ENCODE measurements around the gene MRM2. TPM values are rescaled to one million over a fixed set of nuclear protein-coding genes. Genes with fewer than 3 reads are reported as not detected.

Gene MRM2
- total RNA-seq, 1 experiment from 2014 or later = 32.1 TPM

GRCh38 chr7:2203766-2204300 lies 38.2 kb downstream of the MRM2 start:
- no peak overlapping the region for H3K4me3 Mint-ChIP-seq (ENCODE audit: unreplicated experiment)
- no peak for DNase-seq (ENCODE audit: unreplicated experiment)
- H3K36me3 Mint-ChIP-seq (ENCODE audit: insufficient read depth, unreplicated experiment) = peaks cover 15% of the 10 kb centered on the region
- no peaks in the 10 kb centered on the region for H3K27me3 Mint-ChIP-seq (ENCODE audit: insufficient read depth, unreplicated experiment)
- CTCF ChIA-PET = interaction anchor here (0.8 kb wide), 1 partner anchor 144 kb away, joined by 3 read pairs; no protein-coding TSS in a partner anchor
- POLR2A ChIA-PET = interaction anchor here (0.7 kb wide), 1 partner anchor 11 kb away, joined by 3 read pairs; no protein-coding TSS in a partner anchor
- intact Hi-C loops (cut with micrococcal nuclease) = loop anchor here (10.0 kb wide), 1 partner anchor 539 kb away; no protein-coding TSS in a partner anchor
- H3K27ac Mint-ChIP-seq (ENCODE audit: low read depth, unreplicated experiment) = no peak overlapping the region
- H3K9me3 Mint-ChIP-seq (ENCODE audit: unreplicated experiment) = no peaks in the 10 kb centered on the region
- BruUV-seq (replicated peaks) = no TSS peak
- TF ChIP-seq CTCF (IDR thresholded peaks at IDR 0.05; ENCODE audit: unreplicated experiment) = no peak
- H3K4me1 Mint-ChIP-seq (ENCODE audit: insufficient read depth, unreplicated experiment) = no peaks in the 10 kb centered on the region

GRCh38 chr7:2202901-2203765 lies 38.9 kb downstream of the MRM2 start:
- H3K27ac Mint-ChIP-seq (ENCODE audit: low read depth, unreplicated experiment) = no peak overlapping the region
- intact Hi-C loops (cut with micrococcal nuclease) = loop anchor here (10.0 kb wide), 1 partner anchor 538 kb away; no protein-coding TSS in a partner anchor
- peaks cover 15% of the 10 kb centered on the region for H3K36me3 Mint-ChIP-seq (ENCODE audit: insufficient read depth, unreplicated experiment)
- H3K27me3 Mint-ChIP-seq (ENCODE audit: insufficient read depth, unreplicated experiment) = no peaks in the 10 kb centered on the region
- no TSS peak for BruUV-seq (replicated peaks)
- ChIA-PET CTCF (interaction anchor here (0.8 kb wide), 1 partner anchor 145 kb away, joined by 3 read pairs; no protein-coding TSS in a partner anchor), POLR2A (interaction anchor here (0.7 kb wide), 1 partner anchor 12 kb away, joined by 3 read pairs; no protein-coding TSS in a partner anchor)
- no peaks in the 10 kb centered on the region for H3K4me1 Mint-ChIP-seq (ENCODE audit: insufficient read depth, unreplicated experiment)
- DNase-seq (ENCODE audit: unreplicated experiment) = no peak
- H3K4me3 Mint-ChIP-seq (ENCODE audit: unreplicated experiment) = no peak overlapping the region
- TF ChIP-seq CTCF (IDR thresholded peaks at IDR 0.05; ENCODE audit: unreplicated experiment) = no peak
- no peaks in the 10 kb centered on the region for H3K9me3 Mint-ChIP-seq (ENCODE audit: unreplicated experiment)

- CTCF ChIA-PET = no interaction called here
- intact Hi-C loops (cut with micrococcal nuclease) = loop anchor here (10.0 kb wide), 1 partner anchor 538 kb away; no protein-coding TSS in a partner anchor
- Mint-ChIP-seq H3K27me3 (ENCODE audit: insufficient read depth, unreplicated experiment) (no peaks in the 10 kb centered on the region), H3K4me3 (ENCODE audit: unreplicated experiment) (no peak overlapping the region), H3K4me1 (ENCODE audit: insufficient read depth, unreplicated experiment) (no peaks in the 10 kb centered on the region), H3K9me3 (ENCODE audit: unreplicated experiment) (no peaks in the 10 kb centered on the region), H3K27ac (ENCODE audit: low read depth, unreplicated experiment) (no peak overlapping the region), H3K36me3 (ENCODE audit: insufficient read depth, unreplicated experiment) (peaks cover 15% of the 10 kb centered on the region)
- POLR2A ChIA-PET = interaction anchor here (1.3 kb wide), 1 partner anchor 12 kb away, joined by 3 read pairs; no protein-coding TSS in a partner anchor
- BruUV-seq (replicated peaks) = no TSS peak
- DNase-seq (ENCODE audit: unreplicated experiment) = no peak
- TF ChIP-seq CTCF (IDR thresholded peaks at IDR 0.05; ENCODE audit: unreplicated experiment) = no peak
These were observed 39.6 kb downstream of the MRM2 start for GRCh38 chr7:2202361-2202761.

Data from MCF 10A (cell line).